ENCODE results near the gene GBA2. TPM values are rescaled to one million over a fixed set of nuclear protein-coding genes. Genes with fewer than 3 reads are reported as not detected.

Gene GBA2
- total RNA-seq, 1 experiment from 2014 or later = 63.6 TPM

- no peak overlapping the region for H2AFZ ChIP-seq (ENCODE audit: low read depth, low read length, poor library complexity, severe bottlenecking)
- no TSS peak for BruUV-seq (replicated peaks)
- DNase-seq (ENCODE audit: low read depth, low spot score) = no peak
- ChIA-PET CTCF (interaction anchor here (1.2 to 4.0 kb wide), 5 partner anchors 18 to 69 kb away, joined by 3 to 21 read pairs (median 8); partner anchors contain the start of genes GBA2 and RGP1), RAD21 (ENCODE audit: low non-redundant PET in 1 of 2, low total read pairs in 2 of 2, uncharacterized antibody in 2 of 2, unreplicated experiment in 2 of 2) (interaction anchor here in 1 of 2 experiments (1.1 to 1.2 kb wide), 2 partner anchors 34 to 66 kb away, joined by 3 read pairs; partner anchors contain the start of gene ARHGEF39), POLR2A (interaction anchor here (2.0 kb wide), 1 partner anchor 34 kb away, joined by 6 read pairs; no protein-coding TSS in a partner anchor)
- H3K27me3 ChIP-seq (ENCODE audit: insufficient read depth, low read length) = no peaks in the 10 kb centered on the region
- peaks cover 72% of the 10 kb centered on the region for H3K79me2 ChIP-seq (ENCODE audit: insufficient read depth, low read length)
- no peak for TF ChIP-seq ZFX (IDR thresholded peaks at IDR 0.05)
- no peak for TF ChIP-seq ZBTB33 (IDR thresholded peaks at IDR 0.05; ENCODE audit: extremely low read depth, insufficient replicate concordance, low read length)
- no peak for TF ChIP-seq EZH2 (IDR thresholded peaks at IDR 0.05)
- no peak for TF ChIP-seq TCF7L2 (IDR thresholded peaks at IDR 0.05; ENCODE audit: borderline replicate concordance, extremely low read depth, insufficient read depth, insufficient read length)
- TF ChIP-seq REST (IDR thresholded peaks at IDR 0.05; ENCODE audit: low read depth) = no peak
- no peak for TF ChIP-seq POLR2A (IDR thresholded peaks at IDR 0.05; ENCODE audit: borderline replicate concordance, extremely low read depth, insufficient read depth, insufficient read length)
- no peak for TF ChIP-seq POLR2AphosphoS5 (IDR thresholded peaks at IDR 0.05; ENCODE audit: low read depth, low read length)
- TF ChIP-seq RAD21 (IDR thresholded peaks at IDR 0.05; ENCODE audit: low read depth) = no peak
- TF ChIP-seq ELF1 (IDR thresholded peaks at IDR 0.05; ENCODE audit: borderline replicate concordance, low read depth) = no peak
- no peak for TF ChIP-seq CBX3 (IDR thresholded peaks at IDR 0.05; ENCODE audit: low read depth)
- no peak for TF ChIP-seq SP1 (IDR thresholded peaks at IDR 0.05; ENCODE audit: low read depth)
- TF ChIP-seq SRF (IDR thresholded peaks at IDR 0.05; ENCODE audit: low read depth) = no peak
- TF ChIP-seq MAX (IDR thresholded peaks at IDR 0.05) = no peak
- no peak for TF ChIP-seq JUND (IDR thresholded peaks at IDR 0.05)
- TF ChIP-seq FOSL1 (IDR thresholded peaks at IDR 0.05; ENCODE audit: low read depth) = no peak
- no peak for TF ChIP-seq EGR1 (IDR thresholded peaks at IDR 0.05; ENCODE audit: low read depth)
- TF ChIP-seq ZNF274 (IDR thresholded peaks at IDR 0.05; ENCODE audit: low read depth, low read length) = no peak
- TF ChIP-seq YY1 (IDR thresholded peaks at IDR 0.05; ENCODE audit: extremely low read depth, insufficient replicate concordance, low read depth, low read length) = no peak
- no peak for TF ChIP-seq CTCF (IDR thresholded peaks at IDR 0.05 in 2 of 3, conservative IDR thresholded peaks at IDR 0.05 in 1 of 3; ENCODE audit: borderline replicate concordance in 1 of 3, insufficient read depth in 1 of 3, low read depth in 2 of 3, low read length in 2 of 3)
- TF ChIP-seq CEBPB (IDR thresholded peaks at IDR 0.05; ENCODE audit: low read depth) = no peak
- no peaks in the 10 kb centered on the region for H3K9me3 ChIP-seq (ENCODE audit: control insufficient read depth in 1 of 2, insufficient read depth in 1 of 2, low read depth in 1 of 2, low read length in 2 of 2)
- peak overlapping the region; percentile 83; the same call in 1 of the 2 replicates for H3K9ac ChIP-seq (ENCODE audit: low read length)
- H3K4me1 ChIP-seq (ENCODE audit: control insufficient read depth in 1 of 2, insufficient read depth in 2 of 2, low read length in 2 of 2) = peaks cover 22 to 37% of the 10 kb centered on the region in 2 experiments
- H3K4me2 ChIP-seq (ENCODE audit: low read length) = peak overlapping the region; percentile 81
- H4K20me1 ChIP-seq (ENCODE audit: insufficient read depth) = no peaks in the 10 kb centered on the region
- 0 out of 2 replicates have a peak overlapping the region, but pooled peaks have one; percentile 90 for H3K27ac ChIP-seq (ENCODE audit: low read depth, low read length)
- H3K9me2 ChIP-seq (ENCODE audit: insufficient read depth) = no peaks in the 10 kb centered on the region
- intact Hi-C loops (cut with micrococcal nuclease) = no loop called here
- peak overlapping the region; percentile 92 to 94 for H3K4me3 ChIP-seq (replicated peaks in 1 of 2; ENCODE audit: low read depth in 1 of 2, low read length in 2 of 2)
- H3K36me3 ChIP-seq (ENCODE audit: control insufficient read depth in 1 of 2, insufficient read depth in 2 of 2, low read length in 2 of 2) = peaks cover 7 to 12% of the 10 kb centered on the region in 2 experiments; a peak in 3 of 4 replicates
- ATAC-seq = no peak
Observed at GRCh38 chr9:35730486-35730854, 18.6 kb downstream of the GBA2 start.
